ENCODE measurements around the gene TAF11. TPM values are rescaled to one million over a fixed set of nuclear protein-coding genes. Genes with fewer than 3 reads are reported as not detected.
"Not testable (repeated sequence)": the region's sequence is repeated elsewhere in the genome, so short reads cannot be mapped to it uniquely, and the experiment has no call there.

TAF11 gene
- polyA plus RNA-seq, 3 donors, result 22.9 to 29.9 (median 26.0) TPM

GRCh38 chr6:34852406-34853085, 35.3 kb downstream of the TAF11 start:
- Histone ChIP-seq H3K4me3 (replicated peaks in 1 of 3; ENCODE audit: low read depth in 2 of 3, low read length in 3 of 3) (no peak overlapping the region), H3K9ac (ENCODE audit: insufficient read depth, low read length, poor library complexity, severe bottlenecking) (no peak overlapping the region), H3K79me2 (ENCODE audit: insufficient read depth, low read length) (peaks cover 3% of the 10 kb centered on the region), H3K36me3 (replicated peaks in 1 of 2; ENCODE audit: control insufficient read depth in 1 of 2, insufficient read depth in 2 of 2, low read length in 2 of 2) (peaks cover 46 to 79% of the 10 kb centered on the region in 2 donors), H3K4me1 (ENCODE audit: control insufficient read depth in 1 of 2, insufficient read depth in 2 of 2, low read length in 2 of 2) (no peaks in the 10 kb centered on the region), H4K20me1 (ENCODE audit: insufficient read depth, low read length) (no peaks in the 10 kb centered on the region), H3K4me2 (replicated peaks; ENCODE audit: extremely low read depth, low read length, poor library complexity, severe bottlenecking) (no peak overlapping the region), H3K27ac (ENCODE audit: low read depth in 1 of 2, low read length in 2 of 2) (no peak overlapping the region), H3K27me3 (ENCODE audit: control insufficient read depth in 2 of 2, insufficient read depth in 2 of 2, low read length in 2 of 2) (no peaks in the 10 kb centered on the region), H2AFZ (ENCODE audit: insufficient read depth, low read depth, low read length, poor library complexity, severe bottlenecking) (no peak overlapping the region), H3K9me3 (replicated peaks in 1 of 2; ENCODE audit: control insufficient read depth in 1 of 2, insufficient read depth in 1 of 2, low read length in 2 of 2) (no peaks in the 10 kb centered on the region)
- peaks cover 70 to 74% of the 10 kb centered on the region in 2 donors for H3K36me3 Mint-ChIP-seq
- no peak overlapping the region for H3K4me3 Mint-ChIP-seq
- peaks cover 4% of the 10 kb centered on the region for H3K4me1 Mint-ChIP-seq
- intact Hi-C loops (cut with micrococcal nuclease), result no loop called here
- TF ChIP-seq, protein P1, sequence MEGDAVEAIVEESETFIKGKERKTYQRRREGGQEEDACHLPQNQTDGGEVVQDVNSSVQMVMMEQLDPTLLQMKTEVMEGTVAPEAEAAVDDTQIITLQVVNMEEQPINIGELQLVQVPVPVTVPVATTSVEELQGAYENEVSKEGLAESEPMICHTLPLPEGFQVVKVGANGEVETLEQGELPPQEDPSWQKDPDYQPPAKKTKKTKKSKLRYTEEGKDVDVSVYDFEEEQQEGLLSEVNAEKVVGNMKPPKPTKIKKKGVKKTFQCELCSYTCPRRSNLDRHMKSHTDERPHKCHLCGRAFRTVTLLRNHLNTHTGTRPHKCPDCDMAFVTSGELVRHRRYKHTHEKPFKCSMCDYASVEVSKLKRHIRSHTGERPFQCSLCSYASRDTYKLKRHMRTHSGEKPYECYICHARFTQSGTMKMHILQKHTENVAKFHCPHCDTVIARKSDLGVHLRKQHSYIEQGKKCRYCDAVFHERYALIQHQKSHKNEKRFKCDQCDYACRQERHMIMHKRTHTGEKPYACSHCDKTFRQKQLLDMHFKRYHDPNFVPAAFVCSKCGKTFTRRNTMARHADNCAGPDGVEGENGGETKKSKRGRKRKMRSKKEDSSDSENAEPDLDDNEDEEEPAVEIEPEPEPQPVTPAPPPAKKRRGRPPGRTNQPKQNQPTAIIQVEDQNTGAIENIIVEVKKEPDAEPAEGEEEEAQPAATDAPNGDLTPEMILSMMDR (IDR thresholded peaks at IDR 0.05), result no peak
- 95% methylated on average over 2 of the region's 4 CpGs for WGBS (ENCODE audit: insufficient coverage)
- H3K9me3 Mint-ChIP-seq, result no peaks in the 10 kb centered on the region
- H3K27ac Mint-ChIP-seq, result peak overlapping the region in 1 of 7 donors; percentile 46
- H3K27me3 Mint-ChIP-seq (ENCODE audit: low read depth in 3 of 3), result no peaks in the 10 kb centered on the region
- DNase-seq, result no peak

DNA sequence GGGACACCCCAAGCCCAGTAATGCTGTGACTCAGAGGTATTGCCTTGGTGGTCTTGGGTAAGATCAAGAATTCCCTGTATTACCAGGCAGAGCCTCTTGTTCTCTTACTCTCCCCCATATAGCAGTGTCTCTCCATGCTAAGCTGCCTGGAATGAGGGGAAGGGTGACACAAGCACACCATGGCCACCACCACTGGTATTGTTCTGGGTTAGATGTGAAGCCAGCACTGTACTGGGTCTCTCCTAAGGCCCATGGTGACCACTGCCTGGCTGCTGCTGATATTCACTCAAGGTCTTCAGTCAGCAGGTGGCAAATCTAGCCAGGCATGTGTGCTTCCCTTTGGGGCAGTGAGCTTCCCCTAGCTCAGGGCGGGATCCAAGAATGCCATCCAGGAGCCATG, 36.5 kb downstream of the TAF11 start:
- TF ChIP-seq, protein P1 (IDR thresholded peaks at IDR 0.05), result no peak
- Mint-ChIP-seq H3K4me1 (peaks cover 4% of the 10 kb centered on the region), H3K27me3 (ENCODE audit: low read depth in 3 of 3) (no peaks in the 10 kb centered on the region), H3K36me3 (peaks cover 63 to 70% of the 10 kb centered on the region in 2 donors), H3K27ac (peak overlapping the region in 2 of 7 donors; percentile 27 to 56), H3K9me3 (no peaks in the 10 kb centered on the region), H3K4me3 (no peak overlapping the region)
- Histone ChIP-seq H3K4me3 (replicated peaks in 1 of 3; ENCODE audit: low read depth in 2 of 3, low read length in 3 of 3) (no peak overlapping the region), H3K4me1 (ENCODE audit: control insufficient read depth in 1 of 2, insufficient read depth in 2 of 2, low read length in 2 of 2) (no peaks in the 10 kb centered on the region), H4K20me1 (ENCODE audit: insufficient read depth, low read length) (no peaks in the 10 kb centered on the region), H3K27ac (ENCODE audit: low read depth in 1 of 2, low read length in 2 of 2) (no peak overlapping the region), H3K9ac (ENCODE audit: insufficient read depth, low read length, poor library complexity, severe bottlenecking) (no peak overlapping the region), H3K27me3 (ENCODE audit: control insufficient read depth in 2 of 2, insufficient read depth in 2 of 2, low read length in 2 of 2) (no peaks in the 10 kb centered on the region), H3K4me2 (replicated peaks; ENCODE audit: extremely low read depth, low read length, poor library complexity, severe bottlenecking) (no peak overlapping the region), H3K36me3 (replicated peaks in 1 of 2; ENCODE audit: control insufficient read depth in 1 of 2, insufficient read depth in 2 of 2, low read length in 2 of 2) (peaks cover 35 to 68% of the 10 kb centered on the region in 2 donors), H2AFZ (ENCODE audit: insufficient read depth, low read depth, low read length, poor library complexity, severe bottlenecking) (no peak overlapping the region), H3K79me2 (ENCODE audit: insufficient read depth, low read length) (peaks cover 3% of the 10 kb centered on the region), H3K9me3 (replicated peaks in 1 of 2; ENCODE audit: control insufficient read depth in 1 of 2, insufficient read depth in 1 of 2, low read length in 2 of 2) (no peaks in the 10 kb centered on the region)
- WGBS (ENCODE audit: insufficient coverage), result 88% methylated on average over 1 of the region's 1 CpG
- intact Hi-C loops (cut with micrococcal nuclease), result no loop called here
- DNase-seq, result peak in 1 of 3 donors; percentile 15

- peaks cover 51 to 56% of the 10 kb centered on the region in 2 donors for H3K36me3 Mint-ChIP-seq
- H3K9me3 Mint-ChIP-seq; intact Hi-C loops (cut with micrococcal nuclease); H3K4me2 ChIP-seq (replicated peaks; ENCODE audit: extremely low read depth, low read length, poor library complexity, severe bottlenecking); H3K9me3 ChIP-seq (replicated peaks in 1 of 2; ENCODE audit: control insufficient read depth in 1 of 2, insufficient read depth in 1 of 2, low read length in 2 of 2); H3K4me3 ChIP-seq (replicated peaks in 1 of 3; ENCODE audit: low read depth in 2 of 3, low read length in 3 of 3); H3K4me1 Mint-ChIP-seq; H4K20me1 ChIP-seq (ENCODE audit: insufficient read depth, low read length); DNase-seq; H3K27ac Mint-ChIP-seq; H3K27ac ChIP-seq (ENCODE audit: low read depth in 1 of 2, low read length in 2 of 2); H2AFZ ChIP-seq (ENCODE audit: insufficient read depth, low read depth, low read length, poor library complexity, severe bottlenecking); H3K79me2 ChIP-seq (ENCODE audit: insufficient read depth, low read length); H3K27me3 ChIP-seq (ENCODE audit: control insufficient read depth in 2 of 2, insufficient read depth in 2 of 2, low read length in 2 of 2); H3K4me1 ChIP-seq (ENCODE audit: control insufficient read depth in 1 of 2, insufficient read depth in 2 of 2, low read length in 2 of 2); H3K27me3 Mint-ChIP-seq (ENCODE audit: low read depth in 3 of 3); H3K9ac ChIP-seq (ENCODE audit: insufficient read depth, low read length, poor library complexity, severe bottlenecking); H3K4me3 Mint-ChIP-seq: not testable (repeated sequence)
- H3K36me3 ChIP-seq (replicated peaks in 1 of 2; ENCODE audit: control insufficient read depth in 1 of 2, insufficient read depth in 2 of 2, low read length in 2 of 2), result peaks cover 21 to 52% of the 10 kb centered on the region in 2 donors
- WGBS (ENCODE audit: insufficient coverage), result 91% methylated on average over 4 of the region's 6 CpGs
These were observed 38.8 kb downstream of the TAF11 start for GRCh38 chr6:34849066-34849465.
